Naive B cell (primary cell): ENCODE results near the gene NUP107. TPM values are rescaled to one million over a fixed set of nuclear protein-coding genes. Genes with fewer than 3 reads are reported as not detected.

Source experiments
- polyA plus RNA-seq, 6 donors: library from polyadenylated mRNA; unstranded; fragments of 300-500 nt; fragmentation: Illumina TruSeq; gene quantifications; one replicate each; pipeline ENCODE4 v1.2.3, GENCODE V29; 2021; ENCODE audit warnings: low read depth in 6 of 6

The NUP107 gene
- polyA plus RNA-seq, 6 donors from 2014 or later, result 21.5 to 42.2 (median 34.6) TPM

Other genes with a start within 250 kb of the NUP107 start
- 100 to 1,000 TPM; 311 to 473 (median 344) TPM for gene RAP1B, start 76.1 kb upstream of the NUP107 start, polyA plus RNA-seq
- gene SLC35E3, start 59.2 kb downstream of the NUP107 start, polyA plus RNA-seq, result 10 to 100 TPM; 11.4 to 26.2 (median 16.4) TPM
- 10 to 100 TPM; 21.6 to 31.1 (median 25.6) TPM for gene MDM2, start 121.2 kb downstream of the NUP107 start, polyA plus RNA-seq
- gene CPM, start 246.2 kb downstream of the NUP107 start, polyA plus RNA-seq, result 10 to 100 TPM in 1 of 6 donors, 1 to 10 TPM in 5; 3.2 to 26.0 (median 7.0) TPM